ENCODE measurements around the gene TCTN1.

Gene TCTN1

DNA sequence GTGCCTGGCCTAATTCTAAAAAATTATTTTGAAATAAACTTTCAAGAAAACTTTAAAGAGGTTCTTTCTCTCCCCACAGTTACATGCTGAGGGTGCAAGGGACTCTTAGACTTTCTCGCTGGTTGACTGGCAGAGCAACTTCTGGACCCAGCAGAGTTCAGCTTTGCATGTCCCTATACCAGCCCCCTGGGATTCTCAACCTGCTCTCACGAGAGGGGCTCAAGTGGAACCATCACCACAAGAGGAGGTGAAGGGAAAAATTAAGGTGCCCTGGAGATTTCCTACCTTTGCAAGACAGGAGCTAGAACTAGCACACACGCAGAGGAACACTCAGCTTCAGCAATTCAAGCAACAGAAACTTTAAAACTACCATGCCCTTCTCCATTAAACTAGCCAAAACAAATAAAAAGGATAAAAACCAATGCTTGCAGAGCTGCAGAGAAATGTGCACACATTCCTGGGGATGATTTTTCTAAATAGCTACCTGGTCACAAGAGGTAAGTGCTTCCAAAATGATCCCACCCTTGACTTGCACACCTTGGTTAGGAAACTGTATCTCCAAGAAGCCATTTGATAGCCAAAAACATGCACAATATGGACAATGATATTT lies 72.5 kb downstream of the TCTN1 start:
- DNase-seq, result no peak

DNA sequence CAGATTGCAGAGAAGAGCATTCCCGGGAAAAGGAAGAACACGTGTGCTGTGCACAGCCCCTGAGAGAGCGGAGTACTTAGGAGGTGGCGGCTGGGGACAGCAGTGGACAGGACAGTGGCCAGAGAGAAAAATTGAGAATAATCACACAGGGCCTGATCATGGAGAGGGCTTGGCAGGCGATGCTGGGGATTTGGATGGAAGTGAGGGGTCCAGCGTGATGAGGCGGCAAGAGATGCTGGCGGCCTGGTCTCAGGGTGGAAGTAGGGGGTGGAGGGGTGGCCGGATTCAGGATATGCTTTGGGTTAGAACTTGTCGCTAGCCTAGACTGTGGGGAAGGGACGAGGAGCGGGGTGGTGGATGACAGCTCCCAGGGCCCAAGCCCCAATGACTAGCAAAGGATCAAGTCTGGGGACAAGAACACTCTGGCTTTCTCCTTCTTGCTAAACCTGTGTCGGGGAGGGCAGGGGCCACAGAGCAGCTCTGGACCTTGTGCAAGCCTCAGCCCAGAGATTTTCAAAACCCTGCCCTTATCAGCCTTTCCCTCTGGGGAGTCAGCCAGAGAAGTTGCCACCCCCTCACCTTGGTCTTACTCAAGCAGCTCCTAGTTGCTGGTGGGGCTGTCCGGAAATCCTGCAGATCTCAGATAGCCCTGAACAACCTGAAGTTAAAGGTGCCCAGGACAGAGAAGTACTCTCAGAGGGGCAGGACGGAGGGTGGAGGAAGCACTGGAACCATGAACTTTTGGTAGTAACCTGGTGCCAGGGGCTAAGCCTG lies 73.7 kb downstream of the TCTN1 start:
- no peak for DNase-seq

DNA sequence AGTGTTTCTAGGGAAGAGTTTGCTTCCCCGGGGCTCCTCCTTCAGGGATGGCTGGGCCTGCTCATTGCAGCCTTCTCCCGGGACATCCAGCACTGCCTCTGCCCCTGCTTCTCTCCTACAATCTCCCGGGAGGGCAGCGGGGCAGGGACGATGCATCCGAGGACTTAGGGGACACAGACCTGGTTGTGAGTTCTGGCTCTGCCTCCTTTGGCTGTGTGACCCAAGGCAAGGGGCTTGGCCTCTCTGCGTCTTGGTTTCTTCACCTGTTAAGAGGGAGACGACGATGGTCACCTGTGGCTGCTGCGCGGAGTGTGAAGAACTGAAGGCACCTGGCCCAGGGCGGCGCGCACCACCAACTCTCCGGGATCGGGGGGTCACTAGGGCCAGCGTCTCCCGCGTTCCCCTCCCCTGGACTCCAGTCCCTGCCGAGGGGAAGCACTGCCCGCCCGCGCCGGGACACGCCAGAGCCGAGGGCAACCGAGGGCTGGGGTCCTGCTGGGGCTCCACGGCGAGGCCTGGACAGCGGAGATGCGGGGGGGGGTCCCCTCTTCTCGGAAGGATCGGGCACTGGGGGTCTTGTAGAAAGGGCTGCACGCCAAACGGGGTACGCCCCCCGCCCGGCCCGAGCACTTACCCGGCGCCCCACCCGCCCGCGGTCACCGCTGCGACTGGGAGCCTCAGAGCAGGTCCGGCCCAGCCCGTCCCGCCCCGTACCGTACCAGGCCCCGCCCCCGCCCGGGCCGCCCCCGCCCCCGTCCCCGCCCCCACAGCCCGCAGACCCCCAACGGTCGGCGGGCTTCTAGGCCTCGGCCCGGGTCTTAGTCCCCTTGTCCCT lies 74.7 kb downstream of the TCTN1 start, which contains the start of gene HVCN1:
Gene HVCN1 (minus strand): TSS at position 670 of the 835 bp plus-strand sequence. CDS start 5,870 bp downstream, outside the sequence.
- no peak for DNase-seq

- no peak for DNase-seq
Measured at GRCh38 chr12:110689281-110690126, 75.6 kb downstream of the TCTN1 start.

DNA sequence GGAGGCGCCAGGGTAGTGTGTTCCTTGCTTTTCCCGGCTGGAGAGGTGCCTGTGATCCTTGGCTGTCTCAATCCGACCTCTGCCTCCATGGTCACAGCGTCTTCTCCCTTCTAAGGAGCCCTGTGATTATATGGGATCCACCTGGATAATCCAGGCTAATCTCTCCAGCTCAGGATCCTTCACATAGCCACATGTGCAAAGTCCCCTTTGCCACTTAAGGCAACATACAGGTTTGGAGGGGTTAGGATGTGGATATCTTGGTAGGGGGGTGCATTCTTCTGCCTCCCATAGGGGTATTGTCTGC lies 76.2 kb downstream of the TCTN1 start:
- no peak for DNase-seq

- no peak for DNase-seq
Measured at GRCh38 chr12:110693731-110694130, 79.8 kb downstream of the TCTN1 start.

DNA sequence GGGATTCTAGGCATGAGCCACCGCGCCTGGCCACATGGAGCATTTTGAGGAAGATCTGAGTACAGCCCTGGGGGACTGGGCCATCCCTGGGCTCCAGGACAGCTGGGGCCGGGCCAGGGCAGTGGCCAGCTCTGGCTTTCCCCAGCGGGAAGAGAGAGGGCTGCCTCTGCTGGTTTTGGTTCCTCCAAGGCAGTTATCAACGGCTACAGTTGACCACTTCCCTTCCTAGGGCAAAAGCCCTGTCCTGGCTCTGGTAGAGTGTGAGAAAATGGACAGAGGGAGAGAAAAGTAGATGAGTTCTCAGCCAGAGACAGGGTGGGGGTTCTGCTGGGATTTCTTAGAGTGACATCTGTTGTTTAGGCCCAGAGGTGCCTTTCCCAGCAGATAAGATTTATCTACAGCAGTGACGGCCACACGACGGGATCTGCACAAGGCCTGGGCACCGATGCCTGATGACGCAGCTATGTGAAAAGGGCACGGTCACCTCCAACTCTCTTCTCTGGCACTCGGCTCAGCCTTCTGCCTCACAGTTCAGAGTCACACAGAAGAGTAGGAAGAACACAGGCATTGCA lies 80.5 kb downstream of the TCTN1 start:
- DNase-seq, result no peak

GRCh38 chr12:110696283-110696682 lies 82.4 kb downstream of the TCTN1 start:
- no peak for DNase-seq

DNA sequence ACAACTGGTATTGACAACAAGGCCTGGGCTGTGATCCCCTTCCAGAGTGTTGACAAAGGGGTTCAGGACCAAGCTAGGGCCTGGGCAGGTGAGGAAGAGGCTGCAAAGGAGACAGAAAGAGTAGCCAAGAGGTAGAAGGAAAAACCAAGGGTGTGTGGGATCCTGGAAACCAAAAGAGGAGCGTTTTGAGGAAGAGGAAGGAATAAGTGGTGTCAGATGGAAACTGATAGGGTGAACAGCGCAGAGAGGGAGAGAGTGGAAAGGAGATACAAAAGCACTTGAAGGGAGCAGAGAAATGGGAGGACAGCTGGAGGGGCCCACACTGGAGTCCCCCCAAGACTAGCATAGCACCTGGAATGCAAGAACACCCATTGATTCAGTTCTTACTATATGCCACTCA lies 83.3 kb downstream of the TCTN1 start:
- DNase-seq, result no peak

- DNase-seq, result no peak
Measured at GRCh38 chr12:110698171-110698902, 84.4 kb downstream of the TCTN1 start.
